Stomach (tissue), 4 donors: ENCODE measurements around the gene KIAA1217.

ENCODE experiments used
- POLR2A ChIP-seq, 4 donors: fragments of 450-650 bp; IDR thresholded peaks; one replicate each; pipeline ENCODE4 v1.6.1; 2016; ENCODE audit warnings: antibody characterized with exemption in 4 of 4, control low read depth in 2 of 4, mild to moderate bottlenecking in 1 of 4, moderate library complexity in 1 of 4
- TF ChIP-seq, protein P1 (sequence below), 7 experiments: fragments of 450-650 bp in 4 of 7; fragments of 200-600 bp in 3 of 7; sonication (generic) in 3 of 7; IDR thresholded peaks; one replicate each; pipeline ENCODE4 v1.5.1; 2016 to 2019; ENCODE audit warnings: antibody characterized with exemption in 7 of 7, control low read depth in 2 of 7, mild to moderate bottlenecking in 1 of 7

- TF ChIP-seq, protein P1, sequence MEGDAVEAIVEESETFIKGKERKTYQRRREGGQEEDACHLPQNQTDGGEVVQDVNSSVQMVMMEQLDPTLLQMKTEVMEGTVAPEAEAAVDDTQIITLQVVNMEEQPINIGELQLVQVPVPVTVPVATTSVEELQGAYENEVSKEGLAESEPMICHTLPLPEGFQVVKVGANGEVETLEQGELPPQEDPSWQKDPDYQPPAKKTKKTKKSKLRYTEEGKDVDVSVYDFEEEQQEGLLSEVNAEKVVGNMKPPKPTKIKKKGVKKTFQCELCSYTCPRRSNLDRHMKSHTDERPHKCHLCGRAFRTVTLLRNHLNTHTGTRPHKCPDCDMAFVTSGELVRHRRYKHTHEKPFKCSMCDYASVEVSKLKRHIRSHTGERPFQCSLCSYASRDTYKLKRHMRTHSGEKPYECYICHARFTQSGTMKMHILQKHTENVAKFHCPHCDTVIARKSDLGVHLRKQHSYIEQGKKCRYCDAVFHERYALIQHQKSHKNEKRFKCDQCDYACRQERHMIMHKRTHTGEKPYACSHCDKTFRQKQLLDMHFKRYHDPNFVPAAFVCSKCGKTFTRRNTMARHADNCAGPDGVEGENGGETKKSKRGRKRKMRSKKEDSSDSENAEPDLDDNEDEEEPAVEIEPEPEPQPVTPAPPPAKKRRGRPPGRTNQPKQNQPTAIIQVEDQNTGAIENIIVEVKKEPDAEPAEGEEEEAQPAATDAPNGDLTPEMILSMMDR (IDR thresholded peaks at IDR 0.05) = no peak
- TF ChIP-seq POLR2A (IDR thresholded peaks at IDR 0.05) = no peak
Measured at GRCh38 chr10:24214762-24215161, 5.8 kb downstream of the KIAA1217 start.
